ENCODE data around the gene FOCAD. TPM values are rescaled to one million over a fixed set of nuclear protein-coding genes. Genes with fewer than 3 reads are reported as not detected.

The FOCAD gene
- total and polyA plus RNA-seq, 2 of the 8 experiments (the other 6 are each of a cell fraction or from before 2014, with no cell fraction given) = 22.0 to 38.4 TPM

DNA sequence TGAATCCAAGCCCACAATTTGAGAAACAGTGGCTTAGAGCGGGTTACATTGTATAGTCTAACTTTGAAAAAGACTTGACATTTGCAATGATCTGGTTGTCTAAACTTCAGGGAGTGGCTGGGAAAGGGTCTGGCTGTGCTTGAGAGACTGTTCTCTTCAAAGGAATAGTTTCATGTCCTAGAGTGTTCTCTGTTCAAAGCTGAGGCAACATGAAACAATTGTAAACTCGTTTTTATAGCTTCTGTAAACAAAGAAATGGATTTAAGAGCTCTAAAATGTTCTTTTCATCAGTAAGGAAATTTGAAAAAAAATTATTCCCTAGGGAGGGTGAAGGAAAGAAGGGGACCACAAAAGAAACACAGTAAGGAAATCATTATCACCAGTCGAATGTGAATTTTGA is 41.6 kb downstream of the FOCAD start (continued):
- TF ChIP-seq CHD1 (IDR thresholded peaks at IDR 0.05; ENCODE audit: low read depth, low read length) = no peak
- no peak for TF ChIP-seq FOSL1 (IDR thresholded peaks at IDR 0.05; ENCODE audit: insufficient read depth, low read depth, low read length)

All from H1 (cell line).